Fibroblast of mammary gland (primary cell): ENCODE results near the gene VAT1L.
A peak's percentile ranks its signal among the peaks of the same experiment; 100 is the strongest.

Experiments used
- DNase-seq: peaks from one replicate; pipeline ENCODE4 v3.0.0-alpha.2; 2010; ENCODE audit warnings: low read depth
- H3K4me3 ChIP-seq: 2 replicates; pipeline ENCODE4 v1.5.1; 2011; ENCODE audit warnings: low read depth, mild to moderate bottlenecking, low read length, moderate library complexity; ENCODE audit not compliant: control insufficient read depth
- TF ChIP-seq, protein P1 (sequence below): conservative IDR thresholded peaks from 2 replicates; pipeline ENCODE4 v1.5.1; 2011; ENCODE audit warnings: low read depth, low read length, inconsistent platforms; ENCODE audit not compliant: control insufficient read depth, insufficient read depth

Gene VAT1L, protein sequence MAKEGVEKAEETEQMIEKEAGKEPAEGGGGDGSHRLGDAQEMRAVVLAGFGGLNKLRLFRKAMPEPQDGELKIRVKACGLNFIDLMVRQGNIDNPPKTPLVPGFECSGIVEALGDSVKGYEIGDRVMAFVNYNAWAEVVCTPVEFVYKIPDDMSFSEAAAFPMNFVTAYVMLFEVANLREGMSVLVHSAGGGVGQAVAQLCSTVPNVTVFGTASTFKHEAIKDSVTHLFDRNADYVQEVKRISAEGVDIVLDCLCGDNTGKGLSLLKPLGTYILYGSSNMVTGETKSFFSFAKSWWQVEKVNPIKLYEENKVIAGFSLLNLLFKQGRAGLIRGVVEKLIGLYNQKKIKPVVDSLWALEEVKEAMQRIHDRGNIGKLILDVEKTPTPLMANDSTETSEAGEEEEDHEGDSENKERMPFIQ

DNA sequence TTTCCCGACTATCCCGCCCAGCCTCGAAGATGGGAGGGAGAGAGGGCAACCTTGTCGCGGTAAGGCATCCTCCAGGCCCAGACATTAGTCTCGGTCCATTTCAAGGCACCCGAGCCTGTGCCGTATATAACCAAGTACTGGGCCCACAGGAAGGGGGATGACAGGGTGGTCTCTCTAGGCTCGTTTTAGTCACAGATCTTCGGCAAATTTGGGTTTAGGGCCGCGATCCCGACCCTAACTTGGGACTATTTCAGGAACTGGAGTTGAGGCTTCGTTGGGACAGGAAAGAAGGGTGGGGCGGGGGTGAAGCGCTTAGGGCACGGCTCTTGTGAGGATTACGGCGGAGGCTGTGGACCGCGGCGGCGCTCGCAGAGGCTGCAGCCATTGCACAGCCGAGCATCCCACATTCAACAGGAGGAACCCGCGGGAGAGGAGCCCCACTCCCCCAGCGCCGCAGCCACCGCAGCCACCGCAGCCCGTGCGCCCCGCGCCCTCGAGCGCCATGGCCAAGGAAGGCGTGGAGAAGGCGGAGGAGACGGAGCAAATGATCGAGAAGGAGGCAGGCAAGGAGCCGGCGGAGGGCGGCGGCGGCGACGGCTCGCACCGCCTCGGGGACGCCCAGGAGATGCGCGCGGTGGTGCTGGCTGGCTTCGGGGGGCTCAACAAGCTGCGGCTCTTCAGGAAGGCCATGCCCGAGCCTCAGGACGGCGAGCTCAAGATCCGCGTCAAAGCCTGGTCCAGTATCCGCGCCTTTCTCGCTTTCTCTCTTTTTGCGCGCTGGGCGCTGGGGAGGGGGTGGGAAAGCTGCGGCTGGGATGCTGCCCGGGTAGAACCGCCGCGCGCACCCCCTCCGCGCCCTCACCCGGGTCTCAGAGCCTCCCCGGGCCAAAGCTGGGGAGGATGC, at the start of gene VAT1L:
VAT1L (plus strand) TSS at position 384 of the 904 bp plus-strand sequence; CDS start at position 503, 119 bp downstream.
- TF ChIP-seq, protein P1, sequence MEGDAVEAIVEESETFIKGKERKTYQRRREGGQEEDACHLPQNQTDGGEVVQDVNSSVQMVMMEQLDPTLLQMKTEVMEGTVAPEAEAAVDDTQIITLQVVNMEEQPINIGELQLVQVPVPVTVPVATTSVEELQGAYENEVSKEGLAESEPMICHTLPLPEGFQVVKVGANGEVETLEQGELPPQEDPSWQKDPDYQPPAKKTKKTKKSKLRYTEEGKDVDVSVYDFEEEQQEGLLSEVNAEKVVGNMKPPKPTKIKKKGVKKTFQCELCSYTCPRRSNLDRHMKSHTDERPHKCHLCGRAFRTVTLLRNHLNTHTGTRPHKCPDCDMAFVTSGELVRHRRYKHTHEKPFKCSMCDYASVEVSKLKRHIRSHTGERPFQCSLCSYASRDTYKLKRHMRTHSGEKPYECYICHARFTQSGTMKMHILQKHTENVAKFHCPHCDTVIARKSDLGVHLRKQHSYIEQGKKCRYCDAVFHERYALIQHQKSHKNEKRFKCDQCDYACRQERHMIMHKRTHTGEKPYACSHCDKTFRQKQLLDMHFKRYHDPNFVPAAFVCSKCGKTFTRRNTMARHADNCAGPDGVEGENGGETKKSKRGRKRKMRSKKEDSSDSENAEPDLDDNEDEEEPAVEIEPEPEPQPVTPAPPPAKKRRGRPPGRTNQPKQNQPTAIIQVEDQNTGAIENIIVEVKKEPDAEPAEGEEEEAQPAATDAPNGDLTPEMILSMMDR: no peak
- peak within 1 kb of the TSS; percentile 46 for H3K4me3 ChIP-seq
- peak; percentile 41 for DNase-seq

DNA sequence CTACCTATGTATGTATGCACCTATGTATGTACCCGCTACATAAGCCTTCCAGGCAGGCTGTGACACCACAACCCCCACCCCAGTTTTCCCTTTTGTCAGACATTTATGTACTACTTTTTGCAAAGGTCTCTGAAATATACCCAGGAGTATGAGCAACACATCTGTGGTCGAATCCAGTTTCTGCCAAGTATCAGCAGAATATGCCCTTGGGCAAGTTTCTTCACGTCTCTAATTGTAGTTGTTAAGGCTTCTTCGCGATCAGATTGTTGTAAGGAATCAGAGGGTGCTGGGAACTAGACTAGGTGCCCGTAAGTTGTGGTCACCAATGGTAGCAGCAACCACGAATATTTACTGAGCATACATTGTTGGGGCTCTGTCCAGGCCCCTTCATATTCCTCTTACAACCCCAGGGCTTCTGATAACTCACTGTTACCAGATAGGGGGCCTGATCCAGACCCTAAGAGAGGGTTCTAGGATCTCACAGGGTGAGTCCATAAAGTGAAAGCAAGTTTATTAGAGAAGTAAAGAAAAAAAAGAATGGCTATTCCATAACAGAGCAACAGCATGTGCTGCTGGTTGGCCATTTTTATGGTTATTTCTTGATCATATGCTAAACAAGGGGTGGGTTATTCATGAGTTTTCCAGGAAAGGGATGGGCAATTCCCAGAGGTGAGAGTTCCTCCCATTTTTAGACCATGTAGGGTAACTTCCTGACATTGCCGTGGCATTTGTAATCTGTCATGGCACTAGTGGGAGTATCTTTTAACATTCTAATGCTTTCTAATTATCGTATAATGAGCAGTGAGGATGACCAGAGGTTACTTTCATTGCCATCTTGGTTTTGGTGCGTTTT, 49.4 kb upstream of the VAT1L start:
- H3K4me3 ChIP-seq: no peak overlapping the region
- TF ChIP-seq, protein P1: no peak
- no peak for DNase-seq

DNA sequence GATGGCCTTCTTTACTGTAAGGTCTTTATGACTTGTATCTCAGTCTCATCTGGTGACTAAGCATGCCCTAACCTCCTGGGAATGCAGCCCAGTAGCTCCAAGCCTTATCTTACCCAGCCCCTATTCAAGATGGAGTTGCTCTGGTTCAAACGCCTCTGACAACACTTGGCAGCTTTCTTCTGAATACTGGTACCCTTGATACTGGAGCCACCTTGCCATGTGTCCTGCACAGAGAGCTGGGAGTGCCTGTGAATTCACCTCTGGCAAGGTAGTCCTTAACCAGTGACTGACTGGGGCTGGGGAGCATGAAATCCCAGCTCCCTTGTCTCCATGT, 48.8 kb upstream of the VAT1L start:
- peak; percentile 28 for DNase-seq
- TF ChIP-seq, protein P1: no peak
- H3K4me3 ChIP-seq: no peak overlapping the region

DNA sequence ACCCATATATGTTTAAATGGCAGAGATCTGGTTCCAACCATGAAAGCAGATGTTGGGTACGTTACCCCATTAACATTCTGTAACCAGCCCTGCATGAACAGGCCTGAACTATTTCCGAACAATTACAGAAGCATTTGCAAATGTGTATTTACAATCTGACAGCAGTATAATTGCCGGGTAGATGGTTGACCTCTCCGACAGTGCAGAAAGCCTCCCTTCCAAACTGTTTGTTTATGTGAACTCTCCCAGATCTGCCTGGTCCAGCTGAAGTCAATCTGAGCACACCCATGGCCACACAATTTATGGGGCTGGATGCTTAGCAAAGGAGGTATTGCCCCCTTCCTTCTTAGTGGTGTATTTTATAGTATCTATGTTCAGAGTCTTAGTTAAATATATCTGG, 44.2 kb upstream of the VAT1L start:
- H3K4me3 ChIP-seq: no peak overlapping the region
- no peak for DNase-seq
- TF ChIP-seq, protein P1: no peak

DNA sequence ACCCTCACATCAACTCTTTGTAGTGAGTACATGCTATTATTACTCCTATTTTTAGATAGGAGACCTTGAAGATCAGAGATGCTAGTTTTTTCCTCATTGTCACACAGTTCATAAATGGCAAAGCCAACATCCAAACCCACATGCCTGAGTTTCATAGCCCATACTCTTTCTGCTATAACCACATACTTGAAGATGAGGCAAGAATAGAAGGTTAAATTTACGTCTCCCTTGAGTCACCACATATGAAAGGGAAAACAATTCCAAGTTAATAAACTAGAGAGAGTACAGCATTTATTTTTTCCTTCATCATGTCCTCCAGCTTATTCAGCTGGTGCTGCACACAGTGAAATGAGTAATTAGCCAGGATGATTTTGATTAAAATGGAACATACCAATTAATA, 42.4 kb upstream of the VAT1L start:
- H3K4me3 ChIP-seq: no peak overlapping the region
- TF ChIP-seq, protein P1: no peak
- peak; percentile 25 for DNase-seq

DNA sequence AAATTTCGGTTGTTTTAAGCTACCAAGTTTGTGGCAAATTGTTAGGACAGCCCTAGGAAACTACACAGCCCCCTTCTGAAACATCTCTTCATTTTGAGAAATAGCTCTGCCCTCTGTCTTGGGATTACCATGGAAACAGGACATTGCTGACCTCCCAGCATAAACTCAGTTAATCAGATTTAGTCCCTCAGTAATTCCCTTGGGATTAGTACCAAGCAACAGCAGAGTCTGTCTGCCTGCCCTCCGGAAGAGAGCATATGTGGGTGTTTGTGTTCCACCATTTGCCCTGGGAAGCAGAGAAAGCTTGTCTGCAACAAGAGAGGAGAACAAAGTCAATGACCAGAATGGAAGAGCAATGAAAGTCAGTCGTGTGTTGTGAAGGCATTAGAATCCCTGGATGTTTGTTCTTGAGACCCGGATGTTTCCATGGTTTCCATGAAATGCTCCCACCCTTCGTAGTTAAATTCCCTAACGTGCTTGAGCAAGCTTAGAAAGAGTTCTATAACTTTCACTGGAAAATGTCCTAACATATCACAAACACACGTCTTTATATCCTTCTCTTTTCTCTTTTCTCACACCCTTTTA, 39.9 kb upstream of the VAT1L start:
- DNase-seq: no peak
- TF ChIP-seq, protein P1: no peak
- H3K4me3 ChIP-seq: no peak overlapping the region
